HEK293T (cell line): Measurements from ENCODE around the gene MAN1B1.

ENCODE experiments used
- ELF4 ChIP-seq: fragments of 450-650 bp; IDR thresholded peaks from 2 replicates; pipeline ENCODE4 v1.6.1; 2017; ENCODE audit warnings: antibody characterized with exemption
- FOXA1 ChIP-seq: fragments of 450-650 bp; IDR thresholded peaks from 2 replicates; pipeline ENCODE4 v1.6.1; 2016; ENCODE audit warnings: mild to moderate bottlenecking
- SP1 ChIP-seq: fragments of 450-650 bp; IDR thresholded peaks from 2 replicates; pipeline ENCODE4 v1.6.1; 2017

DNA sequence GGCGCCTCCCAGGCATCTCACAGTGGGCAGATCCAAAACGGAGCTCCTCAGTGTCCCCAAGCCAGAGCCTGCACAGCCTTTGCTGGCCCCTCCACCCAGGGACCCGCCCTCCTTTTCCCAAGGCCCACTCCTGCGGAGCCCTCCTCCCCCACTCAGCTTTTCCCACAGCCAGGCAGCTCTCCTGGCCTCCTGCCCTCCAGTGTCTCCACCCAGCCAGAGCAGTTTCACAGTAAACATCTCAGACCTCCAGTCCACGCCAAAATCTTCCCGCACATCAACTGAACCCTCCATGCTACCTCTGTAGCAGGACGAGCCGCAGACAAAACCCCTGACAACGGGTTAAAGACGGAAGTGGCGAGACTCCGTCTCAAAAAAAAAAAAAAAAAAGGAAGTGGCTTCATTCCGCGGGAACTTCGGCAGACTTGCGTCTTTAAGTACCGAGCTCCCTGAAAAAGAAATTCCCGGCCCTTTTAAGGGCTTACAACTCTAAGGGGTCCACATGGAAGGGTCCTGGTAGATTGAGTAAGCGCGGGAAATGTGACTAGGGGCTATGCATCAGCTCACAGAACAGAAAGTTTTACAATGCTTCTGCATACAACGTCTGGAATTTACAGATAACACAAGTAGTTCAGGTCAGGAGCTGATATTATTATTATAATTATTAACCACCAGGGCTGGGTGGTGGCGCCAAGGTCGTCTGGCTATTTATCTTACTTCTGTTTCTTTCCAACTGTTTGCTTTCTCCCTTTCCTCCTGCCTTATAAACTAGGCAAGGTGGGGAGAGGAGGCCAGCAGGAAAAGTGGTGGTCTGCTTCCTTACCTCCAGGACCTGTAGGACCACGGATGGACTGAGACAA, 40.7 kb downstream of the MAN1B1 start:
- TF ChIP-seq SP1 (no peak), ELF4 (no peak), FOXA1 (no peak)
